ENCODE measurements around the gene APBB3.

APBB3 gene

GRCh38 chr5:140564196-140565023 lies at the start of gene APBB3, which contains the start of gene SLC35A4:
Gene APBB3 (minus strand): TSS chr5:140564598. CDS start chr5:140564245, 353 bp downstream.
Gene SLC35A4 (plus strand): TSS chr5:140564828. CDS start chr5:140567170, 2,342 bp downstream.
- ATAC-seq, result peak; percentile 94
- TF ChIP-seq SNAI2 (CRISPR knock-in tag; IDR thresholded peaks at IDR 0.05), result peak; percentile 83; the same call in 1 of the 2 replicates
- TF ChIP-seq ESRRG (CRISPR knock-in tag; IDR thresholded peaks at IDR 0.05), result no peak
- TF ChIP-seq GLIS3 (CRISPR knock-in tag; IDR thresholded peaks at IDR 0.05), result no peak
- no peak for TF ChIP-seq ZFP30 (CRISPR knock-in tag; IDR thresholded peaks at IDR 0.05)
- peak; percentile 25; the same call in 1 of the 2 replicates for TF ChIP-seq OSR1 (CRISPR knock-in tag; IDR thresholded peaks at IDR 0.05)
- no peak for TF ChIP-seq POU6F1 (CRISPR knock-in tag; IDR thresholded peaks at IDR 0.05; ENCODE audit: borderline replicate concordance, low read depth)
- TF ChIP-seq TCF4 (CRISPR knock-in tag; IDR thresholded peaks at IDR 0.05; ENCODE audit: borderline replicate concordance), result peak; percentile 51; the same call in 1 of the 2 replicates
- peak; percentile 97 for TF ChIP-seq TSHZ2 (CRISPR knock-in tag; IDR thresholded peaks at IDR 0.05)
- TF ChIP-seq ISL1 (CRISPR knock-in tag; IDR thresholded peaks at IDR 0.05), result no peak
- no peak for TF ChIP-seq BACH2 (CRISPR knock-in tag; IDR thresholded peaks at IDR 0.05; ENCODE audit: borderline replicate concordance)
- TF ChIP-seq ARNTL (CRISPR knock-in tag; IDR thresholded peaks at IDR 0.05; ENCODE audit: borderline replicate concordance, low read depth), result no peak
- TF ChIP-seq ZNF565 (CRISPR knock-in tag; conservative IDR thresholded peaks at IDR 0.05; ENCODE audit: low read depth), result no peak
- no peak for TF ChIP-seq TOX (CRISPR knock-in tag; IDR thresholded peaks at IDR 0.05; ENCODE audit: borderline replicate concordance)
- TF ChIP-seq PPARA (CRISPR knock-in tag; IDR thresholded peaks at IDR 0.05; ENCODE audit: borderline replicate concordance), result no peak
- TF ChIP-seq ZFP3 (CRISPR knock-in tag; IDR thresholded peaks at IDR 0.05), result peak; percentile 83
- TF ChIP-seq CSRNP3 (CRISPR knock-in tag; IDR thresholded peaks at IDR 0.05), result no peak
- no peak for TF ChIP-seq ZNF70 (CRISPR knock-in tag; IDR thresholded peaks at IDR 0.05)
- TF ChIP-seq CSDC2 (CRISPR knock-in tag; IDR thresholded peaks at IDR 0.05), result peak; percentile 16; the same call in 1 of the 2 replicates
- peak; percentile 27; the same call in 1 of the 2 replicates for TF ChIP-seq CREB5 (CRISPR knock-in tag; IDR thresholded peaks at IDR 0.05; ENCODE audit: low read depth)
- TF ChIP-seq PATZ1 (CRISPR knock-in tag; IDR thresholded peaks at IDR 0.05; ENCODE audit: borderline replicate concordance), result no peak
- no peak for TF ChIP-seq ZNF8 (CRISPR knock-in tag; IDR thresholded peaks at IDR 0.05)
- TF ChIP-seq ZC3H10 (CRISPR knock-in tag; IDR thresholded peaks at IDR 0.05), result no peak
- TF ChIP-seq RARB (CRISPR knock-in tag; IDR thresholded peaks at IDR 0.05), result no peak

All from SK-N-SH treated with all-trans-retinoic acid at 6 μM for 48 hours (cell line).